GM12878 (cell line): ENCODE results near the gene TNRC18. TPM values are rescaled to one million over a fixed set of nuclear protein-coding genes. Genes with fewer than 3 reads are reported as not detected.

Experiments used
- ASH2L ChIP-seq: fragments of 300-600, 200-600 bp; sonication (generic); IDR thresholded peaks from 2 replicates; pipeline ENCODE4 v1.6.1; 2017; ENCODE audit warnings: low read depth, mild to moderate bottlenecking, borderline replicate concordance
- CBFB ChIP-seq: IDR thresholded peaks from 2 replicates; pipeline ENCODE4 v1.6.1; 2016; ENCODE audit warnings: antibody characterized with exemption, low read depth
- CBX3 ChIP-seq: fragments of 200-600 bp; sonication (generic); IDR thresholded peaks from 2 replicates; pipeline ENCODE4 v1.6.1; 2016; ENCODE audit warnings: low read depth, borderline replicate concordance
- CREM ChIP-seq: IDR thresholded peaks from 2 replicates; pipeline ENCODE4 v1.6.1; 2014; ENCODE audit warnings: antibody characterized with exemption, low read depth
- CUX1 ChIP-seq: IDR thresholded peaks from 2 replicates; pipeline ENCODE4 v1.6.1; 2012; ENCODE audit warnings: improper control_type of control experiment, low read depth, low read length; ENCODE audit not compliant: insufficient replicate concordance
- ESRRA ChIP-seq: IDR thresholded peaks from 2 replicates; pipeline ENCODE4 v1.6.1; 2012; ENCODE audit warnings: mild to moderate bottlenecking, low read length, improper control_type of control experiment
- MTA3 ChIP-seq: IDR thresholded peaks from 2 replicates; pipeline ENCODE4 v1.6.1; 2012; ENCODE audit warnings: low read length, inconsistent platforms, borderline replicate concordance
- MYB ChIP-seq: fragments of 150-350 bp; IDR thresholded peaks from 2 replicates; pipeline ENCODE4 v1.6.1; 2014; ENCODE audit warnings: mild to moderate bottlenecking, low read depth, low read length, borderline replicate concordance
- NR2C1 ChIP-seq: fragments of 450-650 bp; IDR thresholded peaks from 2 replicates; pipeline ENCODE4 v1.6.1; 2017; ENCODE audit warnings: antibody characterized with exemption, mild to moderate bottlenecking, moderate library complexity
- NR2C2 ChIP-seq: IDR thresholded peaks from 2 replicates; pipeline ENCODE4 v1.6.1; 2011; ENCODE audit warnings: borderline replicate concordance, low read depth; ENCODE audit not compliant: control insufficient read depth, insufficient read length
- NRF1 ChIP-seq: conservative IDR thresholded peaks from 2 replicates; pipeline ENCODE4 v1.6.1; 2011; ENCODE audit warnings: mild to moderate bottlenecking, low read depth, low read length, improper control_type of control experiment
- PAX5 ChIP-seq: IDR thresholded peaks from 2 replicates; pipeline ENCODE4 v1.6.1; 2011; ENCODE audit warnings: low read depth, low read length, borderline replicate concordance
- PKNOX1 ChIP-seq: fragments of 450-650 bp; IDR thresholded peaks from 2 replicates; pipeline ENCODE4 v1.6.1; 2016; ENCODE audit warnings: mild to moderate bottlenecking
- RELA ChIP-seq: fragments of 450-650 bp; IDR thresholded peaks from 2 replicates; pipeline ENCODE4 v1.8.0; 2014; ENCODE audit warnings: borderline replicate concordance; ENCODE audit not compliant: partially characterized antibody
- RELB ChIP-seq: fragments of 450-650 bp; IDR thresholded peaks from 2 replicates; pipeline ENCODE4 v1.6.1; 2017; ENCODE audit warnings: low read depth, mild to moderate bottlenecking, moderate library complexity
- SIX5 ChIP-seq: IDR thresholded peaks from 2 replicates; pipeline ENCODE4 v1.6.1; 2011; ENCODE audit warnings: mild to moderate bottlenecking, low read depth, low read length, moderate library complexity; ENCODE audit not compliant: severe bottlenecking
- SUZ12 ChIP-seq: fragments of 200-600 bp; sonication (generic); IDR thresholded peaks from one replicate; pipeline ENCODE4 v1.6.1; 2018; ENCODE audit warnings: antibody characterized with exemption, mild to moderate bottlenecking; ENCODE audit not compliant: unreplicated experiment
- polyA plus RNA-seq, 11 experiments: library from polyadenylated mRNA; depleted of rRNA in 4 of 11; unstranded in 6 of 11; stranded (reverse) in 5 of 11; fragments of >200 nt; fragmentation: Nextera tagmentation in 4 of 11; fragmentation: Illumina TruSeq in 1 of 11; extraction: Ambion mirVana in 4 of 11; extraction: Trizol in 1 of 11; gene quantifications; 1 replicate in 1 of 11; 2 replicates in 10 of 11; pipeline versions ENCODE4 v1.2.1 to v1.2.3, GENCODE V29; 2011 to 2016; ENCODE audit warnings: inconsistent platforms in 2 of 11, missing spikeins in 2 of 11, low read depth in 1 of 11
- total RNA-seq, 4 experiments: library from RNA; depleted of rRNA in 3 of 4; stranded (reverse); fragments of >200 nt in 3 of 4; fragmentation: Illumina TruSeq in 1 of 4; extraction: Trizol in 1 of 4; gene quantifications; 2 replicates each; pipeline versions ENCODE4 v1.2.1 to v1.2.3, GENCODE V29; 2013 to 2021
- TF ChIP-seq, protein P1 (sequence below): fragments of 450-650 bp; IDR thresholded peaks from 2 replicates; pipeline ENCODE4 v1.6.1; 2017; ENCODE audit warnings: mild to moderate bottlenecking, moderate library complexity

Gene TNRC18
- total and polyA plus RNA-seq, 10 of the 15 experiments (the other 5 are each of a cell fraction or from before 2014, with no cell fraction given): 0.02 to 31.7 (median 5.4) TPM

GRCh38 chr7:5435291-5436002 is 11.8 kb upstream of the TNRC18 start (continued):
- TF ChIP-seq RELB: 0 out of 2 replicates have a peak, but pooled peaks have one; percentile 15
- peak; percentile 29; the same call in 1 of the 2 replicates for TF ChIP-seq PAX5
- TF ChIP-seq CBFB: no peak
- TF ChIP-seq NR2C1: no peak
- TF ChIP-seq ASH2L: no peak
- TF ChIP-seq MYB: no peak
- TF ChIP-seq SUZ12: no peak
- TF ChIP-seq NRF1: no peak
- no peak for TF ChIP-seq SIX5
- TF ChIP-seq RELA: no peak
- TF ChIP-seq PKNOX1: peak; percentile 44
- TF ChIP-seq NR2C2: no peak
- no peak for TF ChIP-seq CUX1
- no peak for TF ChIP-seq MTA3
- no peak for TF ChIP-seq CREM
- TF ChIP-seq CBX3: no peak
- TF ChIP-seq, protein P1, sequence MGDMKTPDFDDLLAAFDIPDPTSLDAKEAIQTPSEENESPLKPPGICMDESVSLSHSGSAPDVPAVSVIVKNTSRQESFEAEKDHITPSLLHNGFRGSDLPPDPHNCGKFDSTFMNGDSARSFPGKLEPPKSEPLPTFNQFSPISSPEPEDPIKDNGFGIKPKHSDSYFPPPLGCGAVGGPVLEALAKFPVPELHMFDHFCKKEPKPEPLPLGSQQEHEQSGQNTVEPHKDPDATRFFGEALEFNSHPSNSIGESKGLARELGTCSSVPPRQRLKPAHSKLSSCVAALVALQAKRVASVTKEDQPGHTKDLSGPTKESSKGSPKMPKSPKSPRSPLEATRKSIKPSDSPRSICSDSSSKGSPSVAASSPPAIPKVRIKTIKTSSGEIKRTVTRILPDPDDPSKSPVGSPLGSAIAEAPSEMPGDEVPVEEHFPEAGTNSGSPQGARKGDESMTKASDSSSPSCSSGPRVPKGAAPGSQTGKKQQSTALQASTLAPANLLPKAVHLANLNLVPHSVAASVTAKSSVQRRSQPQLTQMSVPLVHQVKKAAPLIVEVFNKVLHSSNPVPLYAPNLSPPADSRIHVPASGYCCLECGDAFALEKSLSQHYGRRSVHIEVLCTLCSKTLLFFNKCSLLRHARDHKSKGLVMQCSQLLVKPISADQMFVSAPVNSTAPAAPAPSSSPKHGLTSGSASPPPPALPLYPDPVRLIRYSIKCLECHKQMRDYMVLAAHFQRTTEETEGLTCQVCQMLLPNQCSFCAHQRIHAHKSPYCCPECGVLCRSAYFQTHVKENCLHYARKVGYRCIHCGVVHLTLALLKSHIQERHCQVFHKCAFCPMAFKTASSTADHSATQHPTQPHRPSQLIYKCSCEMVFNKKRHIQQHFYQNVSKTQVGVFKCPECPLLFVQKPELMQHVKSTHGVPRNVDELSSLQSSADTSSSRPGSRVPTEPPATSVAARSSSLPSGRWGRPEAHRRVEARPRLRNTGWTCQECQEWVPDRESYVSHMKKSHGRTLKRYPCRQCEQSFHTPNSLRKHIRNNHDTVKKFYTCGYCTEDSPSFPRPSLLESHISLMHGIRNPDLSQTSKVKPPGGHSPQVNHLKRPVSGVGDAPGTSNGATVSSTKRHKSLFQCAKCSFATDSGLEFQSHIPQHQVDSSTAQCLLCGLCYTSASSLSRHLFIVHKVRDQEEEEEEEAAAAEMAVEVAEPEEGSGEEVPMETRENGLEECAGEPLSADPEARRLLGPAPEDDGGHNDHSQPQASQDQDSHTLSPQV: no peak
- no peak for TF ChIP-seq ESRRA
